Right atrium auricular region (tissue), 2 donors: ENCODE measurements around the gene ITPK1. TPM values are rescaled to one million over a fixed set of nuclear protein-coding genes. Genes with fewer than 3 reads are reported as not detected.

Source experiments
- DNase-seq: peaks from one replicate; pipeline ENCODE4 v3.0.0-alpha.2; 2019; ENCODE audit warnings: low spot score
- H3K27ac ChIP-seq, 2 donors: fragments of 200-600 bp; sonication (generic); 1 replicate in 1 of 2; 2 replicates in 1 of 2; pipeline ENCODE4 v1.5.1; 2016 to 2019
- H3K27me3 ChIP-seq, 2 donors: fragments of 200-600 bp; sonication (generic); one replicate each; pipeline versions ENCODE4 v1.5.1 to v1.6.0; 2017 to 2019
- H3K36me3 ChIP-seq: fragments of 200-600 bp; sonication (generic); one replicate; pipeline ENCODE4 v1.5.1; 2016
- H3K4me1 ChIP-seq, 2 donors: fragments of 200-600 bp; sonication (generic); one replicate each; pipeline versions ENCODE4 v1.5.1 to v1.6.0; 2017 to 2019
- H3K4me3 ChIP-seq, 2 donors: fragments of 200-600 bp; sonication (generic); 1 replicate in 1 of 2; 2 replicates in 1 of 2; pipeline ENCODE4 v1.5.1; 2017 to 2019; ENCODE audit warnings: mild to moderate bottlenecking in 1 of 2, moderate library complexity in 1 of 2
- H3K9me3 ChIP-seq, 2 donors: fragments of 200-600 bp; sonication (generic); one replicate each; pipeline ENCODE4 v1.5.1; 2019
- total RNA-seq, 2 donors: library from RNA; depleted of rRNA; stranded (reverse); fragments of >200 nt; gene quantifications; one replicate each; pipeline ENCODE4 v1.1.0, GENCODE V29; 2016
- TF ChIP-seq, protein P1 (sequence below), 2 donors: fragments of 200-600 bp; sonication (generic); IDR thresholded peaks; one replicate each; pipeline ENCODE4 v1.5.1; 2019; ENCODE audit warnings: antibody characterized with exemption in 2 of 2

Gene ITPK1
- total RNA-seq, 2 donors from 2014 or later = 58.3 to 76.0 TPM

DNA sequence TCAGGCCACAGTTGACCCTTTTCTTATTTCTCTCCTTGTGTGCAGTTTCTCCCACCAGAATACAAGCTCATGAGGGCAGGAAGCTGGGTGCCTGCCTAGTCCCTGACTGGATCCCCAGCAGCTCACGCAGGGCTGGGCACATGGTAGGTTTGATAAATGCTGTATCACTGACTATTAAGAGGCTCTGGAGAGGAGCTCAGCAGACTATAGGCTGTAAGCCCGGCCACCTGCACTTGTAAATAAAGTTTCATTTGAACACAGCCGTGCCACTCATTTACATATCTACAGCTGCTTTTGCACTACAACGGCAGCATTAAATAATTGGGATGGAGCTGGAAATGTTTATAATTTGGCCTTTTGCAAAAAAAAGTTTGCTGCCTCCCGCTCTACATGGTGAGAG lies 160.8 kb downstream of the ITPK1 start:
- no peaks in the 10 kb centered on the region for H3K9me3 ChIP-seq
- H3K4me3 ChIP-seq = no peak overlapping the region
- peak overlapping the region; percentile 62 to 81 for H3K27ac ChIP-seq
- TF ChIP-seq, protein P1, sequence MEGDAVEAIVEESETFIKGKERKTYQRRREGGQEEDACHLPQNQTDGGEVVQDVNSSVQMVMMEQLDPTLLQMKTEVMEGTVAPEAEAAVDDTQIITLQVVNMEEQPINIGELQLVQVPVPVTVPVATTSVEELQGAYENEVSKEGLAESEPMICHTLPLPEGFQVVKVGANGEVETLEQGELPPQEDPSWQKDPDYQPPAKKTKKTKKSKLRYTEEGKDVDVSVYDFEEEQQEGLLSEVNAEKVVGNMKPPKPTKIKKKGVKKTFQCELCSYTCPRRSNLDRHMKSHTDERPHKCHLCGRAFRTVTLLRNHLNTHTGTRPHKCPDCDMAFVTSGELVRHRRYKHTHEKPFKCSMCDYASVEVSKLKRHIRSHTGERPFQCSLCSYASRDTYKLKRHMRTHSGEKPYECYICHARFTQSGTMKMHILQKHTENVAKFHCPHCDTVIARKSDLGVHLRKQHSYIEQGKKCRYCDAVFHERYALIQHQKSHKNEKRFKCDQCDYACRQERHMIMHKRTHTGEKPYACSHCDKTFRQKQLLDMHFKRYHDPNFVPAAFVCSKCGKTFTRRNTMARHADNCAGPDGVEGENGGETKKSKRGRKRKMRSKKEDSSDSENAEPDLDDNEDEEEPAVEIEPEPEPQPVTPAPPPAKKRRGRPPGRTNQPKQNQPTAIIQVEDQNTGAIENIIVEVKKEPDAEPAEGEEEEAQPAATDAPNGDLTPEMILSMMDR (IDR thresholded peaks at IDR 0.05) = no peak
- DNase-seq = no peak
- H3K27me3 ChIP-seq = no peaks in the 10 kb centered on the region
- H3K4me1 ChIP-seq = peaks cover 0 to 52% of the 10 kb centered on the region in 2 donors
- peaks cover 35% of the 10 kb centered on the region for H3K36me3 ChIP-seq

DNA sequence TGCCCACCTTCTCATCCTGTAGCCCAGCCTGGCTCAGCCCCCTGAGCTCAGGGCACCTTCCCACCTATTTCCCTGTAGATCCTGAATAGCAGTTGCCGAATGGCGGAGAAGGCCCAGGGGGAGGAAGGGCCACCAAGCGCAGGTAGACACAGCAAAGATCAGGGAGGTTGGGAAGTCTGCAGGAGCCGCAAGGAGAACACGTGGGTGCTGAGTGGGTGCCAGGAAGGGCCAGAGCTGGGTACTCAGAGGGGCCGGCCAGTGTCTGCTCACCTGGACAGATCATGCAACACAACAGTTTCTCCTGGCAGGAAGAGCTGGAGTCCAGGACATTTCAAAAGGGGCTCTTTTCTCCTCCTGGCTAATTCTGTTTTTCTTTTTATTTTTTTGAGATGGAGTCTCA lies 162.2 kb downstream of the ITPK1 start:
- H3K9me3 ChIP-seq = no peaks in the 10 kb centered on the region
- H3K27me3 ChIP-seq = no peaks in the 10 kb centered on the region
- no peak overlapping the region for H3K4me3 ChIP-seq
- peak overlapping the region; percentile 81 to 88 for H3K27ac ChIP-seq
- no peak for DNase-seq
- peaks cover 34% of the 10 kb centered on the region for H3K36me3 ChIP-seq
- TF ChIP-seq, protein P1 (IDR thresholded peaks at IDR 0.05) = no peak
- peaks cover 0 to 43% of the 10 kb centered on the region in 2 donors for H3K4me1 ChIP-seq

DNA sequence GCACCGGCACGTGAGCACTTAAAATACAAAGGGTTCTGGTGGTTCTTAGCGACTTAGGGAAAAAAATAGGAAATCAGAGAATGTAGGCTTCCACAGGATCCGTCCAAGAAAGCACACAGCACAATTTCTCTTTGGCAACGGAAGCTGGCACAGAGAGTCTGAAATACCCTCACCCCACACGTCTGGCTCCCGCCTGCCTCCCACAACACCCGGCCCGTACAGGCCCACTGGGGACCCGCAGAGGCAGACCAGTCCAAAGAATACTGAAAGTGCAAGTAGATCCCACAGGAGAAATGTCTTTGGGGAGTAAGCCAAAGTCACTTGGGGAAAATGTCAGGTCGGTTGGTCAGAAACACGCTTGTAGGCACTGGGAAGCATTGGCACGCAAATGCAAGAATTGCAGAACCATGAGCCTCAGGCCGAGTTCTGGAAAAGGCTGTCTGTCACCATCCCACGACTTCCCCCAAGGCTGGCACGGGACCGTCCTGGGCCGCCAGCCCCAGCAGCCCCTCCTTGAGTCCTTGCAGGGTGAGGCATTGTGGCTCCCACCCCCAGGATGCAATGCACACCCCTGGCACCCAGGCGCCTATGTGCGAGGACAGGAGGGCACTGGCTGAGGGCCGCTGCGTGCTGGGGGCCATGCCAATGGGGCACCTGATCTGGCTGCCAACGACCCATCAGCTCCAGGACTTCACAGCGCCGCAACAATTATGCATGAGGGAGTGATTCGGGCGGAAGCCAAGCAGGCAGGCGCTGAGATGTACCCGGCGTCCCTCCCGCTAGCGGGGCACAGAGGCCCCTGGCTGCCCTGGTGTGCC lies 163.0 kb downstream of the ITPK1 start:
- Histone ChIP-seq H3K27ac (peak overlapping the region; percentile 83 to 88), H3K36me3 (peaks cover 31% of the 10 kb centered on the region), H3K27me3 (no peaks in the 10 kb centered on the region), H3K4me3 (no peak overlapping the region), H3K9me3 (no peaks in the 10 kb centered on the region), H3K4me1 (peaks cover 0 to 43% of the 10 kb centered on the region in 2 donors)
- peak; percentile 72 for DNase-seq
- TF ChIP-seq, protein P1 (IDR thresholded peaks at IDR 0.05) = no peak

DNA sequence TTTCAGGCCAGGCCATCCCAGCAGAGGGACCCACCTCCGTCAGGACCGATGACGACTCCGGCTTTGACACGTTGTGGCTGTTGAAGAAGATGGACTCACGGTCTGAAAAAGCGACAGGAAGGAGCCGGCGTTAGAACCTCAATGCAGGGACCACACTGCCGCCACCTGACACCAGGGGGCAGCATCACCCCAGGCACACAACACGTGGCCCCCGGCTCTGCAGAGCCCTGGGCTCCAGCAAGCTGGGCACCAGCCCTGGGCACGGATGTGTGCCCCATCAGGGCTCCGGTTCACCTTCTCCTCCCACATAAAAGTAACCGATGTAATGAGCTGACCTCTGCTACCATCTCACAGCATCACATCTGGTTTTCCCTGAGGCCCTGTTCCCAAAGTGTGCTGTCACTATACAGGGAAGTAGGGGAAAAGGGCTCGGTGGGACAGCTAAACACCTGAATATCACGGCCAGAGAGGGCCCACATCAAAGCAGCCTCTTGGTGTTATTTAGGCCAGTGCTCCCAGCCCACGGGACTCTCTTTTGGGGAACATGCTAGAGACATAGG lies 163.7 kb downstream of the ITPK1 start:
- H3K4me1 ChIP-seq = peaks cover 0 to 43% of the 10 kb centered on the region in 2 donors
- H3K36me3 ChIP-seq = peaks cover 24% of the 10 kb centered on the region

DNA sequence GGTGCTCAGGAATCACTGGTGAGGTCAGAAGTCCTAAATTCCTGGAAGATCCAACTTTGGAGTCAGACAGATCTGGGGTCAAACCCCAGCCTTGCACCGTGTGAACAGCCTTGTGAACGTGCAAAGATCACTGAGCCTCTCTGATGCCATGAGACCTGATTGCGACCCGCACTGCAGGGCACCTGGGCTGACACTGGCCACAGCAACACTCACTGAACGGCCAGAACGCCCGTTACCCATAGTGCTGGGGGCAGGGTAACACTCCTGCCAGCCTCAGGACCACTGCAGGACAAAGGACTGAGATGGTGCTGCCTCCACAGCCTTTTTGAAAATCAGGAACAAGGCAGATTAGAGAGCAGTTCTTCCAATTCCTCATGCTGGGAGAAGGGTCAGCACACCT lies 164.5 kb downstream of the ITPK1 start:
- Histone ChIP-seq H3K27ac (peak overlapping the region; percentile 23 to 83), H3K36me3 (peaks cover 17% of the 10 kb centered on the region)
- no peak for DNase-seq

More for the DNA sequence above, 163.7 kb downstream of the ITPK1 start:
- H3K27ac ChIP-seq = peak overlapping the region; percentile 83 to 88
- peak; percentile 82 for DNase-seq
- H3K9me3 ChIP-seq = no peaks in the 10 kb centered on the region
- TF ChIP-seq, protein P1 (IDR thresholded peaks at IDR 0.05) = peak; percentile 91 to 98
- no peaks in the 10 kb centered on the region for H3K27me3 ChIP-seq
- no peak overlapping the region for H3K4me3 ChIP-seq

More for the DNA sequence above, 164.5 kb downstream of the ITPK1 start:
- H3K9me3 ChIP-seq = no peaks in the 10 kb centered on the region
- H3K4me1 ChIP-seq = peaks cover 0 to 48% of the 10 kb centered on the region in 2 donors
- H3K27me3 ChIP-seq = no peaks in the 10 kb centered on the region
- H3K4me3 ChIP-seq = no peak overlapping the region
- TF ChIP-seq, protein P1 (IDR thresholded peaks at IDR 0.05) = no peak
